HepG2 (cell line): ENCODE data around the gene LAMB4. TPM values are rescaled to one million over a fixed set of nuclear protein-coding genes. Genes with fewer than 3 reads are reported as not detected.

Experiments used
- ELF3 ChIP-seq: IDR thresholded peaks from 2 replicates; pipeline ENCODE4 v1.6.1; 2016; ENCODE audit warnings: missing genetic modification reagents, missing compliant biosample characterization
- ERF ChIP-seq: IDR thresholded peaks from 2 replicates; pipeline ENCODE4 v1.6.1; 2018; ENCODE audit warnings: missing biosample characterization, missing genetic modification reagents
- ETS1 ChIP-seq: sonication (generic); formaldehyde crosslinking; IDR thresholded peaks from 2 replicates; pipeline ENCODE4 v1.4.0; 2020; ENCODE audit warnings: missing genetic modification reagents
- FOXP4 ChIP-seq: sonication (generic); formaldehyde crosslinking; IDR thresholded peaks from 2 replicates; pipeline ENCODE4 v1.4.0; 2020; ENCODE audit warnings: missing genetic modification reagents
- HDAC2 ChIP-seq: sonication (generic); formaldehyde crosslinking; IDR thresholded peaks from 2 replicates; pipeline ENCODE4 v1.4.0; 2020; ENCODE audit warnings: missing genetic modification reagents
- HNF4A ChIP-seq: sonication (generic); formaldehyde crosslinking; IDR thresholded peaks from 2 replicates; pipeline ENCODE4 v1.4.0; 2020; ENCODE audit warnings: missing genetic modification reagents
- MED1 ChIP-seq: sonication (generic); formaldehyde crosslinking; IDR thresholded peaks from 2 replicates; pipeline ENCODE4 v1.4.0; 2020; ENCODE audit warnings: missing genetic modification reagents
- PAXIP1 ChIP-seq: sonication (generic); formaldehyde crosslinking; conservative IDR thresholded peaks from 2 replicates; pipeline ENCODE4 v1.4.0; 2020; ENCODE audit warnings: mild to moderate bottlenecking, missing genetic modification reagents, moderate library complexity
- PHB2 ChIP-seq: fragments of 450-650 bp; IDR thresholded peaks from 2 replicates; pipeline ENCODE4 v1.6.1; 2018; ENCODE audit not compliant: partially characterized antibody
- PHF21A ChIP-seq: sonication (generic); formaldehyde crosslinking; IDR thresholded peaks from 2 replicates; pipeline ENCODE4 v1.5.0; 2020; ENCODE audit warnings: mild to moderate bottlenecking, missing genetic modification reagents
- PPARG ChIP-seq: conservative IDR thresholded peaks from 2 replicates; pipeline ENCODE4 v1.6.1; 2016; ENCODE audit warnings: missing biosample characterization, missing genetic modification reagents
- TBX2 ChIP-seq: sonication (generic); formaldehyde crosslinking; IDR thresholded peaks from 2 replicates; pipeline ENCODE4 v1.5.0; 2020; ENCODE audit warnings: missing genetic modification reagents, mild to moderate bottlenecking, borderline replicate concordance
- TCF7 ChIP-seq: sonication (generic); IDR thresholded peaks from 2 replicates; pipeline ENCODE4 v1.6.1; 2016; ENCODE audit warnings: antibody characterized with exemption, low read depth
- ZBTB7B ChIP-seq: sonication (generic); formaldehyde crosslinking; IDR thresholded peaks from 2 replicates; pipeline ENCODE4 v1.4.0; 2020; ENCODE audit warnings: missing genetic modification reagents
- ZNF143 ChIP-seq: sonication (generic); formaldehyde crosslinking; IDR thresholded peaks from 2 replicates; pipeline ENCODE4 v1.4.0; 2020; ENCODE audit warnings: missing genetic modification reagents
- ZNF232 ChIP-seq: sonication (generic); formaldehyde crosslinking; IDR thresholded peaks from 2 replicates; pipeline ENCODE4 v1.4.0; 2020; ENCODE audit warnings: missing genetic modification reagents, borderline replicate concordance
- ZNF644 ChIP-seq: IDR thresholded peaks from 2 replicates; pipeline ENCODE4 v1.6.1; 2016; ENCODE audit warnings: low read depth
- ZNF652 ChIP-seq: IDR thresholded peaks from 2 replicates; pipeline ENCODE4 v1.6.1; 2016; ENCODE audit warnings: low read depth, borderline replicate concordance
- ZNF709 ChIP-seq: sonication (generic); formaldehyde crosslinking; IDR thresholded peaks from 2 replicates; pipeline ENCODE4 v1.5.0; 2020; ENCODE audit warnings: mild to moderate bottlenecking, missing genetic modification reagents
- polyA plus RNA-seq, 8 experiments: library from polyadenylated mRNA; depleted of rRNA in 3 of 8; stranded (reverse) in 7 of 8; unstranded in 1 of 8; fragments of >200 nt; fragmentation: Illumina TruSeq in 4 of 8; extraction: Trizol in 4 of 8; gene quantifications; 2 replicates each; pipeline versions ENCODE4 v1.2.1 to v1.2.3, GENCODE V29; 2011 to 2016; ENCODE audit warnings: low read depth in 4 of 8, missing spikeins in 1 of 8, mixed read lengths in 1 of 8; ENCODE audit not compliant: insufficient read depth in 1 of 8
- total RNA-seq, 5 experiments: library from RNA; depleted of rRNA; stranded (reverse); fragments of >200 nt; fragmentation: Illumina TruSeq; extraction: Trizol; gene quantifications; 2 replicates each; pipeline ENCODE4 v1.2.3, GENCODE V29; 2016; ENCODE audit warnings: low read depth in 1 of 5
- TF ChIP-seq, protein P1 (sequence below): IDR thresholded peaks from 2 replicates; pipeline ENCODE4 v1.6.1; 2016; ENCODE audit warnings: mild to moderate bottlenecking
- TF ChIP-seq, protein P2 (sequence below): IDR thresholded peaks from 2 replicates; pipeline ENCODE4 v1.6.1; 2016; ENCODE audit warnings: low read depth, borderline replicate concordance

The LAMB4 gene
- total and polyA plus RNA-seq, 2 of the 13 experiments (the other 11 are each of a cell fraction or from before 2014, with no cell fraction given) = 0.05 TPM; not detected in 1

DNA sequence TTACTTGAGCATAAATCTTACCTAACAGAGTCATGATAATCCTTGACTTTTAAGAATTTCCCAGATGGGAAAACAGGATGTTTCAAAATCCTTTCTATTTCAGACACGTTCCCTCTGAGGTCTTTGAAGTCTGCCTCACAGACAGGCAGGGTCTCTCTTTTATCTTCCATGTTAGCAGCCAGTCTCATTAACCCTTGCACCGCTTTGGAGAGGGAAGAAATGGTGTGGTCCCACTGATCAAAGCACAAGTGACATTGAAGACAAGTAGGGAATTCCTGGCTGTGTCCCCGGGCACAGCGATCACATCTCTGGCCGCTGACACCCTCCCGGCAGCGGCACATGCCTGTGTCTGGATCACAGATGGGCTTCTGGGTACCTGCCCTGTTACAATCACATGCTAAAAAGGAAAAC, 74.5 kb downstream of the LAMB4 start (continued):
- TF ChIP-seq ETS1 (CRISPR knock-in tag) (no peak), FOXP4 (peak; percentile 75; the same call in 1 of the 2 replicates), ELF3 (CRISPR knock-in tag) (0 out of 2 replicates have a peak, but pooled peaks have one; percentile 17), MED1 (CRISPR knock-in tag) (peak; percentile 63), TCF7 (peak; percentile 93), ZNF652 (peak; percentile 95), ZNF644 (CRISPR knock-in tag) (0 out of 2 replicates have a peak, but pooled peaks have one; percentile 3), PAXIP1 (CRISPR knock-in tag) (peak; percentile 68), PHB2 (no peak), ERF (CRISPR knock-in tag) (0 out of 2 replicates have a peak, but pooled peaks have one; percentile 25), ZNF709 (CRISPR knock-in tag) (no peak), HDAC2 (peak; percentile 42; the same call in 1 of the 2 replicates), ZBTB7B (CRISPR knock-in tag) (0 out of 2 replicates have a peak, but pooled peaks have one; percentile 45), HNF4A (CRISPR knock-in tag) (peak; percentile 52), TBX2 (0 out of 2 replicates have a peak, but pooled peaks have one; percentile 52), ZNF143 (CRISPR knock-in tag) (0 out of 2 replicates have a peak, but pooled peaks have one; percentile 38), PPARG (CRISPR knock-in tag) (0 out of 2 replicates have a peak, but pooled peaks have one; percentile 36), PHF21A (CRISPR knock-in tag) (no peak), ZNF232 (0 out of 2 replicates have a peak, but pooled peaks have one; percentile 63)
- TF ChIP-seq, protein P1, sequence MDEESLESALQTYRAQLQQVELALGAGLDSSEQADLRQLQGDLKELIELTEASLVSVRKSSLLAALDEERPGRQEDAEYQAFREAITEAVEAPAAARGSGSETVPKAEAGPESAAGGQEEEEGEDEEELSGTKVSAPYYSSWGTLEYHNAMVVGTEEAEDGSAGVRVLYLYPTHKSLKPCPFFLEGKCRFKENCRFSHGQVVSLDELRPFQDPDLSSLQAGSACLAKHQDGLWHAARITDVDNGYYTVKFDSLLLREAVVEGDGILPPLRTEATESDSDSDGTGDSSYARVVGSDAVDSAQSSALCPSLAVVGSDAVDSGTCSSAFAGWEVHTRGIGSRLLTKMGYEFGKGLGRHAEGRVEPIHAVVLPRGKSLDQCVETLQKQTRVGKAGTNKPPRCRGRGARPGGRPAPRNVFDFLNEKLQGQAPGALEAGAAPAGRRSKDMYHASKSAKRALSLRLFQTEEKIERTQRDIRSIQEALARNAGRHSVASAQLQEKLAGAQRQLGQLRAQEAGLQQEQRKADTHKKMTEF (CRISPR knock-in tag) = 0 out of 2 replicates have a peak, but pooled peaks have one; percentile 22
- TF ChIP-seq, protein P2, sequence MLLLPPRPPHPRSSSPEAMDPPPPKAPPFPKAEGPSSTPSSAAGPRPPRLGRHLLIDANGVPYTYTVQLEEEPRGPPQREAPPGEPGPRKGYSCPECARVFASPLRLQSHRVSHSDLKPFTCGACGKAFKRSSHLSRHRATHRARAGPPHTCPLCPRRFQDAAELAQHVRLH = no peak
